ENCODE measurements around the gene MXD4.
A peak's percentile ranks its signal among the peaks of the same experiment; 100 is the strongest.
"Not testable (repeated sequence)": the region's sequence is repeated elsewhere in the genome, so short reads cannot be mapped to it uniquely, and the experiment has no call there.

The MXD4 gene

DNA sequence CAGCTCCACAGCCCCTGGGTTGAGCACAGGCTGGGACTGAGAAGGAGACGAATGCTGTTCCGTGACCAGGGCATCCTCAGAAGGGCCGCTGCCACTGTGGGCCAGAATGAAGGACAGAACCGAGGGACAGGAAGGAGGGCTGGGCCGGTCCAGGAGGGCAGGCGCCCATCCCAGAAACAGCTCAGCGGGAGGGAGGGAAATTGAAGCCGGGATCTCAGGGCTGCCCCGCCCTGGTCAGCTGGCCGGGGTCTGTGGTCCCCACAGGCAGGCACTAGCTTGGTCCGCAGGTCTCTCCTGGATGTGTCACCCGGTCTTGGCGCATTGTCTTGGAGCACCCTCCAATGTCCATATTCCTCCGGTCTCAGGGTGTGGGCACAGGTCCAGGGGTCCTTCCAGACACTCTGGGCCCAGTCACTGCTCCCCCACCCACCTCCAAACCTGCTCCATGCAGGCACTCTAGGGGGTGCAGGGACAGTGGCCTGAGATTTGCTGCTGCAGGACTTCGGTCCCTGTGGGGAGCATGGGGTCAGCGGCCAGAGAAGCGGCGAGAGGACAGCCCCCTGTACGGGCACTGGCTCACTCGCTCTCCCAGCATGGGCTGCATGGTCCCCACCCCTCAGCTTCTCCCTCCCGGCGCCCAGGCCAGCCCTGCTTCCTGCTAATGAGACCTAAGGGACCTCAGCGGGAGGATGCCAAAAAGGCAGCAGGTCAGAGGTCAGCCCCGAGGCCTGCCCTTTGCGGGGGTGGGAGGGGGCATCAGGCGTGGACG, 23.9 kb upstream of the MXD4 start:
- ATAC-seq, result no peak
- no peaks in the 10 kb centered on the region for H3K36me3 Mint-ChIP-seq
- H3K27ac Mint-ChIP-seq, result no peak overlapping the region
- no peaks in the 10 kb centered on the region for H3K27me3 Mint-ChIP-seq
- peaks cover 29% of the 10 kb centered on the region for H3K4me1 Mint-ChIP-seq
- H3K4me3 Mint-ChIP-seq, result no peak overlapping the region
- peaks cover 2% of the 10 kb centered on the region for H3K9me3 Mint-ChIP-seq

DNA sequence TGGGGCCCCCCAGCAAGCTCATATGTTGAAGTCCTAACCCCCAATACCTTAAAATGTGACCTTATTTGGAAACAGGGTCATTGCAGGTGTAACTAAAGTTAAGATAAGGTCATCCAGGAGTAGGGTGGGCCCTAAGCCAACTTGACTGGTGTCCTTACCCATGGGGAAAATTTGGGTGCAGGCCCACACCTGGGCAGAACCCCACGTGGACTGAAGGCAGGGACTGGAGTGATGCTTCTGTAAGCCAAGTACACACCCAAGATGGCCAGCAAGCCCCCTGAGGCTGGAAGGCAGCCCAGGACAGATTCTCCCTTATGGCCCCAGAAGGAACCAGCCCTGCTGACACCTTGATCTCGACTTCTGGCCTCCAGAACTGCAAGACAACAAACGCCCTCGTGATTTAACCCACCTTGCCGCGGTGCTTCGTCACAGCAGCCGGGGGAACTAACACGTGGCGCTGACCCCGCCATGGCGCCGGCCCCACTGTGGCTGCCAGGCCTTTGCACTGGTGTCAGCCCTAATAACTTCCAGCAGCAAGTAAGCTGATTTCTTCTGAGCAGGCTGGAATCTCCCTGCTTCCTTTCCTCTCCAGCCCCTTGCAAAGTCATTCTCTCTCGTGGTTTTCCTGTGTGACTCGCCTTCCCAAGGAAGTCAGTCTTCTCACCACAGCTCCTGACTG, 23.2 kb upstream of the MXD4 start:
- no peaks in the 10 kb centered on the region for H3K36me3 Mint-ChIP-seq
- H3K9me3 Mint-ChIP-seq, result peaks cover 2% of the 10 kb centered on the region
- no peak overlapping the region for H3K4me3 Mint-ChIP-seq
- no peak overlapping the region for H3K27ac Mint-ChIP-seq
- peaks cover 24% of the 10 kb centered on the region for H3K4me1 Mint-ChIP-seq
- H3K27me3 Mint-ChIP-seq, result no peaks in the 10 kb centered on the region
- no peak for ATAC-seq

DNA sequence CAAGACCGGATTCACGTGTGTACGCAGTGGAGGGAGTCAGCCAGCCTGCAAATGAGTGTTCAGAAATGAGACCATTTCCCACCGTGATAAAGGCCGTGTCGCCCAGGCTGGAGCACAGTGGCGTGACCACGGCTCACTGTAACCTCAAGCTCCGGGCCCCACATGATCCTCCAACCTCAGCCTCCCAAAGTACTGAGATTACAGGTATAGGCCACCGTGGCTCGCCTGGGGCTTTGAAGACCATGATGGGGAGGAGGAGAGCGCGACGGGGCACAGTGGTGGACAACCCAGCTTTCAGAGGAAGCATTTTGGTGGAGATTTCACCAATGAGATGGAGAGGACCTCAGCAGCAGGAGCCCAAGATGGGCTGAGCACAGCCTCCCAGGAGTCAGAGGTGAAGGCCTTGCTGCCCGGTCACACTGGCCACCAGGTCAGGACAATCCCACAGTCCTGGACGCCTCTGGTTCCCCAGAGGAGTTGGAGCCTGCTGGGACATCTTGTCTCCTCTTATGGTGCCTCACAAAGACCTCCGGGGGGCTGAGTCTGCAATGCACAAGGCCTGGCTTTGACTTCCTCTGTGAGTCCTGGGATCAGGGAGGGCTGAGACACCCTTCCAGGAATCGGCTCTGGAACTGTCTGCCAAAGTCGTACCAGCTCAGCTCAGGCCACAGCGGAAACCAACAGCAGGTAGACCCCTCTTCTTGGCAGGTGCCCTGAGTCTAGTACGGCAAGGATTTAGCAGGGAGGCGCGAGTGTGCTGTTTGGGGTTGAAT, 22.4 kb upstream of the MXD4 start:
- Mint-ChIP-seq H3K4me1 (peaks cover 19% of the 10 kb centered on the region), H3K36me3 (no peaks in the 10 kb centered on the region), H3K27me3 (no peaks in the 10 kb centered on the region), H3K4me3 (no peak overlapping the region), H3K27ac (no peak overlapping the region), H3K9me3 (peaks cover 2% of the 10 kb centered on the region)
- ATAC-seq, result no peak

DNA sequence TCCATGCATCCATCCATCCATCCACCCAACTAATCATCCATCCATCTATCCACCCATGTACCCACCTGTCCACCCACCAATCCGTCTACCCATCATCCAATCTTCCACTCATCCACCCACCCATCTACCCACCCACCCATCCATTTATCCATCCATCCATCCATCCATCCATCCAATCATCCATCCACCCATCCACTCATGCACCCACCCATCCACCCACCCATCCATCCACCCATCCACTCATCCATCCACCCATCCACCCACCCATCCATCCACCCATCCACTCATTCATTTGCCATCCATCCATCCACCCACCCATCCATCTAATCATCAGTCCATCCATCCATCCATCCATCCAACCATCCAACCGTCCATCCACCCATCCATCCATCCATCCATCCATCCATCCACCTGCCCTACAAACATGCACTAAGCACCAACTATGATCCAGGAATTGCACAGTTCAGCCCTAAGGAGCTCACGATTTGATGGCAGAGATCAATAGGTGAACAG, 21.3 kb upstream of the MXD4 start:
- Mint-ChIP-seq H3K4me1 (peaks cover 19% of the 10 kb centered on the region), H3K9me3 (peaks cover 2% of the 10 kb centered on the region), H3K27ac (peak overlapping the region; percentile 87), H3K36me3 (no peaks in the 10 kb centered on the region), H3K27me3 (no peaks in the 10 kb centered on the region), H3K4me3 (no peak overlapping the region)
- ATAC-seq, result no peak

DNA sequence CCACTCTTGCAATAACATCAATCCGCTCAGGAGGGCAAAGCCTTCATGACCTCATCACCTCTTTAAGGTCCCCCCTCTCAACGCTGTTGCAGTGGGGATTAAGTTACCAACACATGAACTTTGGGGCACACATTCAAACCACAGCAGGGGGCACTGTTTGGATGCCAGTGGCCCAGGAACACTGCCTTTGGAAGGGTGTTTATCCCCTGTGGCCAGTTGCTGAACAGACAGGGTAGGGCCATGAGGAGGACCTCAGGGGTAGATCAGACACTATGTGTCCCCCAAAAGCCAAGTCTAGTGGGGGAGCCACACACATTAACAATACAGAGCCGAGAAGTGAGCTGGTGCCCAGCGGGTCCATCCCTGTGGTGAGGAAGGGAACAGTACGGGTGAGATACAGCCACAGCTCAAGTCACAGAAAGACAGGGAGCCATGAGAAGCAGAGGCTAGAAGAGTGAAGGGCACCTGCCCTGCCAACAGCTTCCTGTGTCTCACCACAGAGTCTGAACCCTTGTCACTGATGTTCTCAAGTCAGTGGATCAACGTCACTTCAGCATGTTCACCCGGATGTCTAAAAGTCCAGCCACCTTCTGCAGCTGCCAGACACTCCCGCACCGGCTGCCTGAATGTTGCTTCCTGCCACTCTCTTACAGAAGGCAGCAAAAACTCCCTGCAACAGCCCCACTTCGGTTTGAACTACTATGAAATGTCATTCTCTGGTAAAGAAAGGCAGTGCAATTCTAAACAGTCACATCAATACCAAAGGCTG, 19.9 kb upstream of the MXD4 start:
- H3K27me3 Mint-ChIP-seq, result no peaks in the 10 kb centered on the region
- peak overlapping the region; percentile 3 for H3K4me3 Mint-ChIP-seq
- peaks cover 19% of the 10 kb centered on the region for H3K4me1 Mint-ChIP-seq
- H3K36me3 Mint-ChIP-seq, result no peaks in the 10 kb centered on the region
- H3K27ac Mint-ChIP-seq, result peak overlapping the region; percentile 87
- peak; percentile 95 for ATAC-seq
- H3K9me3 Mint-ChIP-seq, result peaks cover 2% of the 10 kb centered on the region

DNA sequence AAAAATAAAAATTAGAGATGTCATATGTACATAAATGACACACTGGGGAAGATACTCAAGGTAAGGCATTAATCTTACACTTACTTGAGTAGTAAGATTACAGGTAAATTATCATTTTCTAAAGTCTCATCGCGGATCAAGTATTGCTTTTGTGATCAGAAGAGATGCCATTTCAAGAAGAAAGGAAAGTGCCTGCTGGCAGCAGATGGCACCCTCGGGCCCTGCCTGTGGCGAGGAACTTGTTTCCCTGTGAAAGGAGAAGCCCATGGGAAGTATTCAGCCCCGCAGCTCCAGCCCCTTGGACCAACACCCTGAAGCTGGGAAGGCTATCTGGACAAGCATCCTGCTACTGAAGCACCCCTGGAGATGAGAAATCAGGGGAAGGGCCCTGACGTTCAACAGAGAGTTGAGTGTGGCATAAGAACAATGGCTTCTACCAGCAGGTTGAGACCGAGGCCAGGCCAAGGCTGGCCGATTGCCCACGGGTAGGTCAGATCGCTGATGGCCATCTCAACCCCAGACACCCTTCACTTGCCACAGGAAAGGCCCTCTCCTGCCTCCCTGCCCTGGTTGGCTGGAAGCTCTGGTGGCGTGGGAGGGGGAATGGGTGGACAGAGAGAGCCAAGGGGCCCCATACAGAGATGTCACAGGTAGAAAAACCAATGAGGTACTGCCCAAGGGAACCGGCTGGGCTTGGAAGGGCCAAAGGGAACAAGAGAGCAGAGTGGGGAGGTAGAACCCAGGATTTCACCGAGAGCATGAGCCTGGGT, 18.8 kb upstream of the MXD4 start:
- Mint-ChIP-seq H3K4me3 (no peak overlapping the region), H3K27ac (peak overlapping the region; percentile 87), H3K27me3 (no peaks in the 10 kb centered on the region), H3K36me3 (no peaks in the 10 kb centered on the region), H3K9me3 (peaks cover 2% of the 10 kb centered on the region), H3K4me1 (peaks cover 19% of the 10 kb centered on the region)
- ATAC-seq, result no peak

DNA sequence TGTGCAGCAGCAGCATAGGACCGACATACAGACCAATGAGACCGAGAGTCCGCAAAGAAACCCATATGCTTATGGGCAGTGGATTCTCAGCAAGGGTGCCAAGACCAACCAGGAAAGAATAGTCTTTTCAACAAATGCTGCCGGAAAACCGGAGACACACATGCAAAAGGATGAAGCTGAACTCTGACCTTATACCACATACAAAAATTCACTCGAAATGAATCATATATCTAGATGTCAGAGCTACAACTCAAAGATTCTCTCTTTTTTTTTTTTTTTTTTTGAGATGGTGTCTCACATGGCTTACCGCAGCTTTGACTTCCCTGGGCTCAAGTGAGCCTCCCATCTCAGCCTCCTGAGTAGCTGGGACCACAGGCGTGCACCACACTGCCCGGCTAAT, 16.0 kb upstream of the MXD4 start:
- Mint-ChIP-seq H3K9me3 (no peaks in the 10 kb centered on the region), H3K27ac (no peak overlapping the region), H3K27me3 (no peaks in the 10 kb centered on the region), H3K36me3 (no peaks in the 10 kb centered on the region), H3K4me3 (no peak overlapping the region), H3K4me1 (peaks cover 19% of the 10 kb centered on the region)
- no peak for ATAC-seq

DNA sequence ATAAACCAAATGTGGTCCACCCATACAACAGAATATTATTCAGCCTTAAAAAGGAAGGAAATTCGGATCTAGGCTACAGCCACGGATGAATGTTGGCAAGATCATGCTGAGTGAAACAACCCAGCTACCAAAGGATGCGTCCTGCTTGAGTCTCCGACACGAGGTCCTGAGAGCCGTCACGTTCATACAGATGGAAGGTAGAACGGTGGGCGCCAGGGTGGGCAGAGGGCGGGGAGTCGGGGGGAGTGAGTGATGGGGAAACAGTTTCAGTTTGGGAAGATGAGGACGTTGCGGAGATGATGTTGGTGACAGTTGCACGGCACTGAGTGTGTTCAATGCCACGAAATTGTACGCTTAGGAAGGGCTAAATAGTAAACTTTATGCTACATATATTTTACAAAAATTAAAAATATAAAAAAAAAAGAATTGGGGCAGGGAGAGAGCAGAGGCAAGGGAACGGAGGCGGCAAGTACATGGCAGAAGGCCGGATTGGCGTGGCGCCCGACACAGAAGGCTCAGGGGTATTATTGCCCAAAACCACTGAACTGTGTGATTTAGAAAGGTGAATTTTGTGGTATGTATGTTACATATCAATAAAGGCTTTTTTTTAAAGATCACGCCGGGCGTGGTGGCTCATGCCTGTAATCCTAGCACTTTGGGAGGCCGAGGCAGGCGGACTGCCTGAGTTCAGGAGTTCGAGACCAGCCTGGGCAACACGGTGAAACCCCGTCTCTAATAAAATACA, 14.8 kb upstream of the MXD4 start:
- Mint-ChIP-seq H3K4me1 (peaks cover 11% of the 10 kb centered on the region), H3K27me3 (no peaks in the 10 kb centered on the region), H3K36me3 (no peaks in the 10 kb centered on the region), H3K9me3 (no peaks in the 10 kb centered on the region), H3K4me3 (no peak overlapping the region), H3K27ac (no peak overlapping the region)
- ATAC-seq, result no peak

DNA sequence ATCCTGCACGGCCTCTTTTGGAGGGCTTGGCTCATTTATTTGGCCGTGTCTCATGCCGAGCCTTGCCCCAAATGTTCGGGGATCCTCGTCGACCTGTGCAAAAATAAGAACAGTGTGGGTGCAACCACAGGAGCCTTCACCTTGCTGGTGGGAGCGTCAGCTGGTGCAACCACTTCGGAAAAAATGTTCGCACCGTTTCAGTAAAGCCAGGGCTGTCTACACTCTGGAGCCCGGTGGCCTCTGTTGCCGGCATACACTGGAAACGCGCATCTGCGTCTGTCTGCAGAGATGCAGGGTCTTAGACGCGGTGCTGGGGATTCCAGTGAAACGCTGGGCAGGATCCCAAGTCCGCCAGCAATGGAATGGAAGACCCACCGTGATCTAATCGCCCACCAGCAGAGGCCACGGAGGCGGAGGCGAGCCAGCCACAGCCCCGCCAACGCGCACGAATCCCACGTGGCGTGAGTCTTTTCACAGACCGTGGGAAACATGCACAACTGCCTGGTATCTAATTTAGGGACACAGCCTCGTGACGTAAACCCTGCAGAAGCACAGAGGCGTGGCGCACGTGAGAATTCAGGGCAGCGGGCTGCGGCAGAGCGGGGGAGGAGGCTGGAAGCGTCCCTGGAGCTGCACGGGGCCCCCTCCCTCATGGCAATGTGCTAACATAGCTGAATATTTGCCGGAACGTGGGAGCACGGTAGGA, 13.8 kb upstream of the MXD4 start:
- Mint-ChIP-seq H3K4me3 (no peak overlapping the region), H3K27ac (no peak overlapping the region), H3K9me3 (no peaks in the 10 kb centered on the region), H3K36me3 (no peaks in the 10 kb centered on the region), H3K27me3 (no peaks in the 10 kb centered on the region), H3K4me1 (peaks cover under 1% of the 10 kb centered on the region)
- ATAC-seq, result no peak

DNA sequence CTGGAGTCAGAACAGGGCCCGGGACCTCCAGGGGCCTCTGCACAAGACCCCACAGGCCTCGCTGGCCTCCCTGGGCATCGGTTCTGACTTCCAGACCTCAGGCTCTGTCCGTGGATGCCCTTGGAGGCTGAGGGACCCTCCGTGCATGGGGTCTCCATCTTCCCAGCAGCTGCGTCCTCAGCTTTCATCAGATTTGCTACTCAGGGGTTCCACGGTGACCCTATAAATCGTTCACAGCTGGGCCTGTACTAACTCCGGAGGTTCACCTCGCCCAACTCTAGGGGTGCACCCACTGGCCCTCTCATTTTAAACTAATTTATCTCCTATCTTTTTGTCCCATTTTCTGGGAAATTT, 13.1 kb upstream of the MXD4 start:
- not testable (repeated sequence) for H3K27ac Mint-ChIP-seq, H3K4me1 Mint-ChIP-seq, H3K9me3 Mint-ChIP-seq, H3K4me3 Mint-ChIP-seq, H3K27me3 Mint-ChIP-seq, ATAC-seq, H3K36me3 Mint-ChIP-seq

DNA sequence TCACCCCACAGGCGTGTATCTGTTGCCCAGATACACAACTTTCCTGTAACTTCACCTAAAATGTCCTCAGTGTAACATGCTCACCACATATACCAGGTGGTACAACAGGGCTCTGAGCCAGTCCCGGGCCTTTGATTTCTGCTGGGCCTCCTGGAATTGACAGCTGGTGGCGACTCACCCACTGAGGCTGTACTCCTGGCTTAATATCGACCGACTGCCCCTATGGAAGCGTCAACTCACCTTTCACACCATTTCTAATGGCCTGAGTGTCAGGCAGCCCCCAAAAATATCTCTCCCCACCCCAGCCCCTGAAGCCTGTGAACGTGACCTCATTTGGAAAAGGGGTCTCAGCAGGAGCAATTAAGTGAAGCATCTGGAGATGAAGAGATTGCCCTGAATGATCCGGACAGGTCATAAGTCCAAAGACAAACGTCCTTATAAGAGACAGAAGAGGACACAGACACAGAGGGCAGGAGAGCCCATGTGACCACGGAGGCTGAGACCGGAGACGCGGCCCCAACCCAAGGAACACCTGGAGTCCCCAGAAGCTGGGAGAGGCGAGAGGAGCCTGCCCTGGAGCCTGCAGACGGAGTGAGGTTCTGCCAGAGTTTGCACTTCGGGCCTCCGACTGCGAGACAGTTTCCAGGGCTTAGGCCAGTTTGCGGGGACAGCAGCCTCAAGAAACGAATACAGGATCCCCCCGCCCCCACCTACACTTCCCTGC, 12.6 kb upstream of the MXD4 start:
- no peaks in the 10 kb centered on the region for H3K4me1 Mint-ChIP-seq
- H3K27me3 Mint-ChIP-seq, result no peaks in the 10 kb centered on the region
- no peak overlapping the region for H3K4me3 Mint-ChIP-seq
- no peak for ATAC-seq
- H3K9me3 Mint-ChIP-seq, result no peaks in the 10 kb centered on the region
- no peak overlapping the region for H3K27ac Mint-ChIP-seq
- H3K36me3 Mint-ChIP-seq, result no peaks in the 10 kb centered on the region

DNA sequence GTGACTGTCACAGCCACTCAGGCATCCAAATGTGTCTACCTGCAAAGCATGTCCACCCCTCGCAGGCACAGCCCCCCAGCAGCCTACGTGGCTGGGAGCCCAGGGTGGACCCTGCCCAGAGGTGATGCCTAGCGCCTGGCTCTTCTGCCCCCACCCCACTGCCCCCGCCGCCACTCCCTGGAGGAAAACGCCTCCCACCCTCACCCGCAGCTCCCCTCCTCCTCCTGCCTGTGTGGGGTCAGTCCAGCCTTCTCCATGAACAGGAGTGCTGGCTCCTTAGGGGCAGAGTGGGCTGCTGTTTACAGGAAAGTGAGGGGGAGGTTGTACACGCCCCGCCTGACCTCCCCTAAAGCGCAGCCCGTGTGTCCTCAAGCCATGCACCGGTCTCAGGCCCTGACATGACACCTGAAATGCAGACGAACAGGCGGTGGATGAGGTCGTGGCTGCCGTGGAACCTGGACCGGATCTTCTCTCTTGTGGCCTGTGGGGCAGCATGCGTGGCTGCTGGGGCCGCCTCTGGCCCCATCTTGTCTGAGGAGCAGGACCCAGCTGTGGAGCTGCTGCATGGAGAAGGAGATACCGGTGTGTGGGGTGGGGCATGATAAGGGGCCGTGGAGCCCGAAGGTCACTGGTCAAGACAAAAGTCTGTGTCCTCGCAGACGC, 11.9 kb upstream of the MXD4 start:
- Mint-ChIP-seq H3K4me1 (no peaks in the 10 kb centered on the region), H3K27ac (no peak overlapping the region), H3K9me3 (no peaks in the 10 kb centered on the region), H3K27me3 (no peaks in the 10 kb centered on the region), H3K36me3 (no peaks in the 10 kb centered on the region), H3K4me3 (no peak overlapping the region)
- ATAC-seq, result no peak
